BJ (cell line): Measurements from ENCODE around the gene DLK2. TPM values are rescaled to one million over a fixed set of nuclear protein-coding genes. Genes with fewer than 3 reads are reported as not detected.

Source experiments
- CTCF ChIA-PET: fragments of 350-600 bp; formaldehyde crosslinking; extraction: SDS; loops from one replicate; lab custom pipeline; 2021; ENCODE audit warnings: antibody characterized with exemption, inconsistent platforms; lab: Yijun Ruan, JAX
- POLR2A ChIA-PET: fragments of 300-600 bp; sonication (Branson Sonifier 250); formaldehyde crosslinking; extraction: SDS; loops from one replicate; lab custom pipeline; 2021; ENCODE audit warnings: antibody characterized with exemption; lab: Charles Lee
- DNase-seq: peaks from one replicate; pipeline ENCODE4 v3.0.0-alpha.2; 2011; ENCODE audit warnings: low read depth
- H3K27me3 ChIP-seq: 2 replicates; pipeline ENCODE4 v1.6.0; 2011; ENCODE audit warnings: low read length; ENCODE audit not compliant: control insufficient read depth, insufficient read depth
- H3K36me3 ChIP-seq: 2 replicates; pipeline ENCODE4 v1.5.1; 2011; ENCODE audit warnings: low read length; ENCODE audit not compliant: control insufficient read depth, insufficient read depth
- H3K4me3 ChIP-seq: 2 replicates; pipeline ENCODE4 v1.5.1; 2011; ENCODE audit warnings: low read depth, mild to moderate bottlenecking, control low read depth, low read length
- polyA plus RNA-seq: library from polyadenylated mRNA; depleted of rRNA; stranded (reverse); fragments of >200 nt; gene quantifications from 2 replicates; pipeline ENCODE4 v1.2.3, GENCODE V29; 2011
- TF ChIP-seq, protein P1 (sequence below): IDR thresholded peaks from 2 replicates; pipeline ENCODE4 v1.5.1; 2011; ENCODE audit warnings: low read depth, mild to moderate bottlenecking, control low read depth, inconsistent platforms, low read length, moderate library complexity; ENCODE audit not compliant: insufficient read depth

The DLK2 gene
- polyA plus RNA-seq, 1 experiment, result 4.8 TPM

GRCh38 chr6:43436577-43437282 lies 18.6 kb downstream of the DLK2 start:
- H3K4me3 ChIP-seq, result no peak overlapping the region
- ChIA-PET CTCF (interaction anchor here (0.8 to 1.5 kb wide), 7 partner anchors 17 to 180 kb away, joined by 3 to 5 read pairs (median 4); no protein-coding TSS in a partner anchor), POLR2A (interaction anchor here (0.7 to 1.0 kb wide), 2 partner anchors 11 to 80 kb away, joined by 4 to 5 read pairs; no protein-coding TSS in a partner anchor)
- no peaks in the 10 kb centered on the region for H3K27me3 ChIP-seq
- DNase-seq, result peak; percentile 44
- peaks cover 13% of the 10 kb centered on the region for H3K36me3 ChIP-seq
- TF ChIP-seq, protein P1, sequence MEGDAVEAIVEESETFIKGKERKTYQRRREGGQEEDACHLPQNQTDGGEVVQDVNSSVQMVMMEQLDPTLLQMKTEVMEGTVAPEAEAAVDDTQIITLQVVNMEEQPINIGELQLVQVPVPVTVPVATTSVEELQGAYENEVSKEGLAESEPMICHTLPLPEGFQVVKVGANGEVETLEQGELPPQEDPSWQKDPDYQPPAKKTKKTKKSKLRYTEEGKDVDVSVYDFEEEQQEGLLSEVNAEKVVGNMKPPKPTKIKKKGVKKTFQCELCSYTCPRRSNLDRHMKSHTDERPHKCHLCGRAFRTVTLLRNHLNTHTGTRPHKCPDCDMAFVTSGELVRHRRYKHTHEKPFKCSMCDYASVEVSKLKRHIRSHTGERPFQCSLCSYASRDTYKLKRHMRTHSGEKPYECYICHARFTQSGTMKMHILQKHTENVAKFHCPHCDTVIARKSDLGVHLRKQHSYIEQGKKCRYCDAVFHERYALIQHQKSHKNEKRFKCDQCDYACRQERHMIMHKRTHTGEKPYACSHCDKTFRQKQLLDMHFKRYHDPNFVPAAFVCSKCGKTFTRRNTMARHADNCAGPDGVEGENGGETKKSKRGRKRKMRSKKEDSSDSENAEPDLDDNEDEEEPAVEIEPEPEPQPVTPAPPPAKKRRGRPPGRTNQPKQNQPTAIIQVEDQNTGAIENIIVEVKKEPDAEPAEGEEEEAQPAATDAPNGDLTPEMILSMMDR, result no peak

GRCh38 chr6:43435682-43436437 lies 19.5 kb downstream of the DLK2 start:
- no peaks in the 10 kb centered on the region for H3K27me3 ChIP-seq
- H3K36me3 ChIP-seq, result peaks cover 10% of the 10 kb centered on the region
- TF ChIP-seq, protein P1, result no peak
- POLR2A ChIA-PET, result interaction anchor here (0.7 kb wide), 1 partner anchor 79 kb away, joined by 4 read pairs; no protein-coding TSS in a partner anchor
- CTCF ChIA-PET, result interaction anchor here (0.8 to 1.5 kb wide), 6 partner anchors 16 to 172 kb away, joined by 3 to 5 read pairs (median 4); no protein-coding TSS in a partner anchor
- no peak overlapping the region for H3K4me3 ChIP-seq
- DNase-seq, result no peak

- Histone ChIP-seq H3K4me3 (no peak overlapping the region), H3K27me3 (no peaks in the 10 kb centered on the region), H3K36me3 (peaks cover 9% of the 10 kb centered on the region)
- TF ChIP-seq, protein P1, result no peak
- no peak for DNase-seq
- CTCF ChIA-PET, result interaction anchor here (1.0 to 1.5 kb wide), 3 partner anchors 15 to 61 kb away, joined by 3 to 4 read pairs (median 3); no protein-coding TSS in a partner anchor
- POLR2A ChIA-PET, result no interaction called here
These were observed 20.4 kb downstream of the DLK2 start for GRCh38 chr6:43434943-43435342.

DNA sequence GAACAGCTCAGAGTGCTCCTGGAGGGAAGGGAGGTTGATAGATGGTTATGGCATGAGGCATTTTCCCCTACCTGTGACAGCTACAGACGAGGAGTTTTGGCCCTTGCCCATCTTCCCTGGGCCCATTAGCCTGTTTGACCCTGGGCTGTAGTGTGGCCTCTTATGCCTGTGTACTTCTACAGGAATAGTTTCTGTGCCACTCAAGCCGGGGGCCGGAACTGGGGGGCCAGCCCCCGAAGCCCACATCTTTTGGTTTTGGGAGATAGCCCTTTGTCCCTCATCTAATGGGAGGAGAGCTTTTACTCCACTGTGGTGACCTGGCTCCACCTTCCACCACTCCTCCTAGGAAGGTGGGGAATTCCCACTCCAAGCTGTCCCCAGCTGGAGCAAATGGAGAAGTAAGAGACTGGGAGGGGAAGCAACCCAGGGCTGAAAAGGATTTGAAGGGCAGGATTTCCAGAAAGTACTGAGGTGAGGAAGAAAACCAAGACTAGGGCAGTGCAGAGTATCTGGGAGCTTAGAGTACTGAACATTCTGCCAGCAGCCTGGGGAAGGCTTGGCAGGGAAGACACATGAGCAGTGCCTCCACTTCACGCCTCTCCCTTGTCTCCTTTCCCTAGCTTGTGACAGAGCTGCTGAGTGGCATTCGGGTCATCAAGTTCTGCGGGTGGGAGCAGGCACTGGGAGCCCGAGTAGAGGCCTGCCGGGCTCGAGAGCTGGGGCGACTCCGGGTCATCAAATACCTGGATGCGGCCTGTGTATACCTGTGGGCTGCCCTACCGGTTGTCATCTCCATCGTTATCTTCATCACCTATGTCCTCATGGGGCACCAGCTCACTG lies 21.1 kb downstream of the DLK2 start:
- no peak for DNase-seq
- Histone ChIP-seq H3K4me3 (no peak overlapping the region), H3K27me3 (no peaks in the 10 kb centered on the region), H3K36me3 (peaks cover 9% of the 10 kb centered on the region)
- CTCF ChIA-PET, result interaction anchor here (1.1 to 1.7 kb wide), 4 partner anchors 15 to 72 kb away, joined by 3 to 5 read pairs (median 4); no protein-coding TSS in a partner anchor
- TF ChIP-seq, protein P1, result no peak
- POLR2A ChIA-PET, result no interaction called here
